A549 treated with CORT108297 at 1 μM for 4 hours (cell line): ENCODE data around the gene ZNF765. TPM values are rescaled to one million over a fixed set of nuclear protein-coding genes. Genes with fewer than 3 reads are reported as not detected.

Experiments
- total RNA-seq: library from RNA; stranded (reverse); fragments of 200-300 nt; extraction: Qiagen RNA extraction; gene quantifications from 5 replicates; pipeline ENCODE4 v1.2.3, GENCODE V29; 2022

The ZNF765 gene
- total RNA-seq = 3.5 to 5.1 TPM (median 3.7 TPM) in 5 replicates

DNA sequence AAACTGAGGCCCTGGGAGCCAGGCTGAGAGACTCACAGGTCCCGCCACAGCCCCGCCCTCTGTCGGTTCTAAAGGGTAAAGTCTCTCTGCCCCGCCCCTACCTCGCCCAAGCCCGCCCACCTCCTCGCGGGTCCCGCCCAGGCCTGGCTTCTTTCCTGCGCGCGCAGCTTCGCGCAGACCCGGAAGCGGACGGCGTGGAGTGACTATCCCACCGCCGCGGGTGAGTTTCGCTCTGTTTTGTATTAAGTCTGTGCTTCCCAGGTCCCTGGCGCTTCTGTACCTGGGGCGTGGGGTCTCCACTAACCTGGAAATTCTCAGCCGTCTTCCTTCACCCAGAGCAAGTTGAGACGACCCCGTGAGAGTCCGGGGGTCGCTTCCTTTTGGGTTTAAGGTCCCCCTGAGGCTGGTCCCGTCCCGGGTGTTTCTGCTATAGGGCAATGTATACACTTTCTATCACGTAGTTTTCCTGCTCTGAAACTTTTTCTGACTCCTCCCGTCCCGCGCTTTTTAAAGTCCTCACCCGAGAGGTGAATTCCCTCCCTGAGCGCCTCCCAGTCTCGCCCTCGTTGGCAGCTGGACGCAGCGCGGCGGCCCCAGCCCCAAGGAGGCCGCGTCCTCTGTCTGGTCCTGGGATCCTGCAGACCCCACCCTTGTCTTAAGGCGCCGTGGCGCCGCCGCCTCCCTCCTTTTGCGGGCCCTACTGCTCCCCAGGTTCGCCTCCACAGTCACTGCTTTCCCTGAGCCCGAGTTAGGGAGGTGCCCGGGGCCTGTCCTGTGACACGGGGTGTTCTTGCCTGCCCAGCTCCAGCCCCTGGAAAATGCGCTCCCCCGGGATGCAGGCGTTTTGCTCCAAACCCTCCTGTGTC is at the start of gene ZNF765:
ZNF765 (plus strand) TSS at position 176 of the 866 bp plus-strand sequence. CDS start 2,867 bp downstream, outside the sequence.

GRCh38 chr19:53365134-53365898 is 29.6 kb upstream of the ZNF765 start, which contains the start of gene ZNF525:
TSS of gene ZNF525 (plus strand) at chr19:53365705. CDS start at chr19:53372282, 6,577 bp downstream.

GRCh38 chr19:53431399-53432087 is 36.6 kb downstream of the ZNF765 start, which contains the start of gene ZNF761:
TSS of gene ZNF761 (plus strand) at chr19:53431984. CDS start at chr19:53447269, 15,285 bp downstream.

GRCh38 chr19:53467485-53468262 is 72.7 kb downstream of the ZNF765 start, which contains the start of gene ZNF813:
TSS of gene ZNF813 (plus strand) at chr19:53467733. CDS start at chr19:53483823, 16,090 bp downstream.

Other genes with a start within 250 kb of the ZNF765 start
- not detected in 5 replicates for gene ZNF347, start 236.1 kb upstream of the ZNF765 start, total RNA-seq
- gene ZNF665, start 201.8 kb upstream of the ZNF765 start, total RNA-seq = not detected in 5 replicates
- gene ZNF677, start 140.3 kb upstream of the ZNF765 start, total RNA-seq = not detected in 5 replicates
- not detected in 5 replicates for gene VN1R2, start 136.9 kb upstream of the ZNF765 start, total RNA-seq
- not detected in 5 replicates for gene VN1R4, start 127.4 kb upstream of the ZNF765 start, total RNA-seq
- gene ZNF845, start 61.4 kb upstream of the ZNF765 start, total RNA-seq = 2.9 to 4.3 TPM (median 3.2 TPM) in 5 replicates
- gene ZNF525, start 29.4 kb upstream of the ZNF765 start, total RNA-seq = 0.24 to 0.60 TPM (median 0.35 TPM) in 5 replicates
- gene ZNF761, start 36.8 kb downstream of the ZNF765 start, total RNA-seq = 7.3 to 8.2 TPM (median 7.6 TPM) in 5 replicates
- 0.17 to 0.33 TPM (median 0.25 TPM) in 5 replicates for gene ZNF813, start 72.6 kb downstream of the ZNF765 start, total RNA-seq
- 10.9 to 13.2 TPM (median 13.0 TPM) in 5 replicates for gene ZNF331, start 143.0 kb downstream of the ZNF765 start, total RNA-seq
- gene DPRX, start 236.8 kb downstream of the ZNF765 start, total RNA-seq = not detected in 5 replicates